Gastrocnemius medialis (tissue), 4 donors: Measurements from ENCODE around the gene BCAP31.

Experiments
- CTCF ChIP-seq, 5 experiments: fragments of 450-650 bp in 3 of 5; fragments of 200-600 bp in 2 of 5; sonication (generic) in 2 of 5; IDR thresholded peaks in 4 of 5; conservative IDR thresholded peaks in 1 of 5; 1 replicate in 4 of 5; 2 replicates in 1 of 5; pipeline ENCODE4 v1.5.1; 2016 to 2019; ENCODE audit warnings: antibody characterized with exemption in 5 of 5, mild to moderate bottlenecking in 3 of 5, moderate library complexity in 3 of 5
- POLR2A ChIP-seq, 2 donors: fragments of 450-650 bp; IDR thresholded peaks; one replicate each; pipeline ENCODE4 v1.6.1; 2017; ENCODE audit warnings: antibody characterized with exemption in 2 of 2, mild to moderate bottlenecking in 2 of 2, moderate library complexity in 2 of 2

- TF ChIP-seq CTCF (IDR thresholded peaks at IDR 0.05 in 4 of 5, conservative IDR thresholded peaks at IDR 0.05 in 1 of 5) (no peak), POLR2A (IDR thresholded peaks at IDR 0.05) (no peak)
These were observed 20.1 kb downstream of the BCAP31 start for GRCh38 chrX:153704021-153704526.
